SH-SY5Y (cell line): ENCODE results near the gene NAT9.

ENCODE experiments used
- GATA2 ChIP-seq: IDR thresholded peaks from 2 replicates; pipeline ENCODE4 v1.6.1; 2011; ENCODE audit warnings: mild to moderate bottlenecking, low read depth, low read length
- GATA3 ChIP-seq: IDR thresholded peaks from 2 replicates; pipeline ENCODE4 v1.6.1; 2011; ENCODE audit warnings: low read depth, mild to moderate bottlenecking, low read length, moderate library complexity

GRCh38 chr17:74755533-74755932 is 20.6 kb downstream of the NAT9 start:
- TF ChIP-seq GATA3: no peak
- no peak for TF ChIP-seq GATA2
